Tibial artery (tissue), 4 donors: ENCODE results near the gene SLC43A2.

Experiments
- DNase-seq, 2 donors: peaks; one replicate each; pipeline ENCODE4 v3.0.0-alpha.2; 2019
- H3K27ac ChIP-seq, 2 donors: fragments of 200-600 bp; sonication (generic) in 1 of 2; 1 replicate in 1 of 2; 2 replicates in 1 of 2; pipeline ENCODE4 v1.5.1; 2018 to 2019; ENCODE audit warnings: mild to moderate bottlenecking in 1 of 2
- H3K27me3 ChIP-seq, 2 donors: fragments of 200-600 bp; sonication (generic) in 1 of 2; one replicate each; pipeline versions ENCODE4 v1.5.1 to v1.6.0; 2016 to 2019
- H3K36me3 ChIP-seq, 3 donors: fragments of 200-600 bp; sonication (generic) in 2 of 3; one replicate each; pipeline ENCODE4 v1.5.1; 2016 to 2019; ENCODE audit warnings: mild to moderate bottlenecking in 2 of 3
- H3K4me1 ChIP-seq, 4 donors: fragments of 200-600 bp; sonication (generic) in 2 of 4; 1 replicate in 3 of 4; 2 replicates in 1 of 4; pipeline ENCODE4 v1.5.1; 2016 to 2019
- H3K4me3 ChIP-seq, 2 donors: fragments of 200-600 bp; sonication (generic) in 1 of 2; 1 replicate in 1 of 2; 2 replicates in 1 of 2; pipeline ENCODE4 v1.5.1; 2018 to 2019; ENCODE audit warnings: mild to moderate bottlenecking in 2 of 2
- H3K9me3 ChIP-seq, 3 donors: fragments of 200-600 bp; sonication (generic) in 1 of 3; one replicate each; pipeline ENCODE4 v1.5.1; 2016 to 2019
- intact Hi-C: fragments of 100-400 bp; cut with DNase I; formaldehyde crosslinking; loops from one replicate; pipeline ENCODE4 v1.15.0; 2023; ENCODE audit warnings: low total_unique reads
- TF ChIP-seq, protein P1 (sequence below), 2 experiments: fragments of 200-600 bp in 1 of 2; fragments of 450-650 bp in 1 of 2; IDR thresholded peaks; one replicate each; pipeline ENCODE4 v1.5.1; 2017 to 2019; ENCODE audit warnings: antibody characterized with exemption in 2 of 2, mild to moderate bottlenecking in 1 of 2, moderate library complexity in 1 of 2

SLC43A2 gene

DNA sequence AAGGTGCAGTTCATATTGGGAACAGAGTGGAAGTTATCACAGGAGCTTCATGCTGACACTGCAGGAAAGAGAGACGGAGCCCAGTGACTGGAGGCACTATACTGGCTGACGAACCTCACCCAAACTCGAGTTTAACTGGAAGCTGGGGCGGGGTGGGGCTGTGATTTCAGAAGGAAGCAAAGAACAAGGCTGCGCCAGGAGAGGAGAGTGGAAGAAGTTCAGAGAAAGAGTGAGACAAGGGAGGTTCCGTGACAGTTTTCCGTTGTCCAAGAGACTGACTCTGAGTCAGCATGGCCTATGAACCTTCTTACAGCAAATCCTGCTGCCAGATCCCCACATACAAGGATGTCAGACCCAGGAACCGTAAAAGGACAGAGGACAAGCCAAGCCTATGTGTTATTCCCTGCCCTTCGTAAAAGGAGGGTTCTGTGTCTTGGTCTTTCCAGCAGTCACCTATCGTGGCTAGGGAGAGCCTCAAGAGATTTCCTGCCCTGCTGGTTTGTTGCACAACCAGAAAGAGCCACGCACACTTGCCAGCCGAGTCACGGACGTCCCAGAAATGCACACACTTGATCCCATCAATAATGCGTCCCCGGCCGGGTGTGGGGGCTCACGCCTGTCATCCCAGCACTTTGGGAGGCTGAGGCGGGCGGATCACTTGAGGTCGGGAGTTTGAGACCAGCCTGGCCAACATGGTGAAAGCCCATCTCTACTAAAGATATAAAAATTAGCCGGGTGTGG is 71.1 kb downstream of the SLC43A2 start:
- TF ChIP-seq, protein P1, sequence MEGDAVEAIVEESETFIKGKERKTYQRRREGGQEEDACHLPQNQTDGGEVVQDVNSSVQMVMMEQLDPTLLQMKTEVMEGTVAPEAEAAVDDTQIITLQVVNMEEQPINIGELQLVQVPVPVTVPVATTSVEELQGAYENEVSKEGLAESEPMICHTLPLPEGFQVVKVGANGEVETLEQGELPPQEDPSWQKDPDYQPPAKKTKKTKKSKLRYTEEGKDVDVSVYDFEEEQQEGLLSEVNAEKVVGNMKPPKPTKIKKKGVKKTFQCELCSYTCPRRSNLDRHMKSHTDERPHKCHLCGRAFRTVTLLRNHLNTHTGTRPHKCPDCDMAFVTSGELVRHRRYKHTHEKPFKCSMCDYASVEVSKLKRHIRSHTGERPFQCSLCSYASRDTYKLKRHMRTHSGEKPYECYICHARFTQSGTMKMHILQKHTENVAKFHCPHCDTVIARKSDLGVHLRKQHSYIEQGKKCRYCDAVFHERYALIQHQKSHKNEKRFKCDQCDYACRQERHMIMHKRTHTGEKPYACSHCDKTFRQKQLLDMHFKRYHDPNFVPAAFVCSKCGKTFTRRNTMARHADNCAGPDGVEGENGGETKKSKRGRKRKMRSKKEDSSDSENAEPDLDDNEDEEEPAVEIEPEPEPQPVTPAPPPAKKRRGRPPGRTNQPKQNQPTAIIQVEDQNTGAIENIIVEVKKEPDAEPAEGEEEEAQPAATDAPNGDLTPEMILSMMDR (IDR thresholded peaks at IDR 0.05) = no peak
- intact Hi-C loops = no loop called here
- H3K36me3 ChIP-seq = peaks cover 3 to 30% (median 22%) of the 10 kb centered on the region in 3 donors
- no peaks in the 10 kb centered on the region for H3K9me3 ChIP-seq
- no peak overlapping the region for H3K27ac ChIP-seq
- H3K4me3 ChIP-seq = no peak overlapping the region
- H3K4me1 ChIP-seq = peaks cover 0 to 43% (median 17%) of the 10 kb centered on the region in 4 donors
- no peaks in the 10 kb centered on the region for H3K27me3 ChIP-seq
- no peak for DNase-seq

- no peak overlapping the region for H3K27ac ChIP-seq
- H3K4me1 ChIP-seq = peaks cover 0 to 34% (median 8%) of the 10 kb centered on the region in 4 donors
- TF ChIP-seq, protein P1 (IDR thresholded peaks at IDR 0.05) = no peak
- intact Hi-C loops = no loop called here
- no peak for DNase-seq
- H3K27me3 ChIP-seq = no peaks in the 10 kb centered on the region
- H3K4me3 ChIP-seq = no peak overlapping the region
- no peaks in the 10 kb centered on the region for H3K9me3 ChIP-seq
- H3K36me3 ChIP-seq = peaks cover 20 to 46% (median 38%) of the 10 kb centered on the region in 3 donors
These were observed 72.8 kb downstream of the SLC43A2 start for GRCh38 chr17:1555651-1556471.

- H3K4me3 ChIP-seq = no peak overlapping the region
- TF ChIP-seq, protein P1 (IDR thresholded peaks at IDR 0.05) = no peak
- peaks cover 0 to 25% (median 3%) of the 10 kb centered on the region in 4 donors for H3K4me1 ChIP-seq
- no peak overlapping the region for H3K27ac ChIP-seq
- DNase-seq = no peak
- H3K27me3 ChIP-seq = no peaks in the 10 kb centered on the region
- H3K36me3 ChIP-seq = peaks cover 29 to 55% (median 48%) of the 10 kb centered on the region in 3 donors
- H3K9me3 ChIP-seq = no peaks in the 10 kb centered on the region
- intact Hi-C loops = no loop called here
These were observed 73.7 kb downstream of the SLC43A2 start for GRCh38 chr17:1554751-1555540.

GRCh38 chr17:1553354-1554266 is 75.0 kb downstream of the SLC43A2 start:
- Histone ChIP-seq H3K36me3 (peaks cover 31 to 63% (median 61%) of the 10 kb centered on the region in 3 donors), H3K27me3 (no peaks in the 10 kb centered on the region), H3K4me1 (peaks cover 0 to 14% (median 2%) of the 10 kb centered on the region in 4 donors), H3K9me3 (no peaks in the 10 kb centered on the region), H3K27ac (no peak overlapping the region), H3K4me3 (no peak overlapping the region)
- intact Hi-C loops = no loop called here
- DNase-seq = no peak
- TF ChIP-seq, protein P1 (IDR thresholded peaks at IDR 0.05) = no peak
